ENCODE results near the gene PAXX.

The PAXX gene

GRCh38 chr9:137017791-137018497 is 25.7 kb downstream of the PAXX start:
- no peaks in the 10 kb centered on the region for H3K27me3 ChIP-seq (ENCODE audit: control insufficient read depth in 1 of 2, insufficient read depth in 1 of 2, low read length in 2 of 2)
- H3K4me3 ChIP-seq (ENCODE audit: insufficient read depth in 1 of 2, low read depth in 1 of 2, low read length in 2 of 2), result no peak overlapping the region
- no peak overlapping the region for H2BK120ac ChIP-seq (ENCODE audit: low read depth, low read length)
- H2BK12ac ChIP-seq (ENCODE audit: low read length in 2 of 2), result no peak overlapping the region
- H3K23ac ChIP-seq (ENCODE audit: low read length in 2 of 2), result no peak overlapping the region
- peaks cover 6% of the 10 kb centered on the region for H3K4me1 ChIP-seq (ENCODE audit: control insufficient read depth, insufficient read depth, low read depth, low read length)
- H4K91ac ChIP-seq (ENCODE audit: low read length), result no peak overlapping the region
- 92% methylated on average over 41 of the region's 45 CpGs for WGBS
- H3K9ac ChIP-seq (ENCODE audit: low read length), result no peak overlapping the region
- H3K9me3 ChIP-seq (ENCODE audit: control insufficient read depth, low read length), result no peaks in the 10 kb centered on the region
- H3K4me2 ChIP-seq (ENCODE audit: low read length, poor library complexity, severe bottlenecking), result no peak overlapping the region
- no peak overlapping the region for H2BK5ac ChIP-seq (ENCODE audit: low read depth, low read length, poor library complexity, severe bottlenecking)
- no peak overlapping the region for H2AK5ac ChIP-seq (ENCODE audit: low read length, severe bottlenecking)
- no peak overlapping the region for H3K18ac ChIP-seq (ENCODE audit: low read depth in 1 of 2, low read length in 2 of 2)
- H3K36me3 ChIP-seq (ENCODE audit: control insufficient read depth in 1 of 2, insufficient read depth in 2 of 2, low read depth in 1 of 2, low read length in 2 of 2), result peaks cover 12 to 74% of the 10 kb centered on the region in 2 experiments
- DNase-seq, result no peak
- no peak overlapping the region for H3K4ac ChIP-seq (ENCODE audit: low read depth in 1 of 2, low read length in 2 of 2)
- no peaks in the 10 kb centered on the region for H3K79me1 ChIP-seq (replicated peaks; ENCODE audit: low read length, poor library complexity, severe bottlenecking)
- no peak overlapping the region for H3K14ac ChIP-seq (ENCODE audit: low read length in 2 of 2)
- no peak overlapping the region for H3K27ac ChIP-seq (ENCODE audit: low read length, poor library complexity, severe bottlenecking)
- no peak overlapping the region for H2AFZ ChIP-seq (ENCODE audit: low read depth, low read length)
- H4K8ac ChIP-seq (ENCODE audit: low read length), result no peak overlapping the region
- H2BK15ac ChIP-seq (ENCODE audit: low read depth, poor library complexity, severe bottlenecking), result no peak overlapping the region

- H3K27me3 ChIP-seq (ENCODE audit: control insufficient read depth in 1 of 2, insufficient read depth in 1 of 2, low read length in 2 of 2), result no peaks in the 10 kb centered on the region
- no peak overlapping the region for H3K9ac ChIP-seq (ENCODE audit: low read length)
- no peak overlapping the region for H3K18ac ChIP-seq (ENCODE audit: low read depth in 1 of 2, low read length in 2 of 2)
- H2BK120ac ChIP-seq (ENCODE audit: low read depth, low read length), result no peak overlapping the region
- H3K36me3 ChIP-seq (ENCODE audit: control insufficient read depth in 1 of 2, insufficient read depth in 2 of 2, low read depth in 1 of 2, low read length in 2 of 2), result peaks cover 12 to 64% of the 10 kb centered on the region in 2 experiments
- H3K27ac ChIP-seq (ENCODE audit: low read length, poor library complexity, severe bottlenecking), result no peak overlapping the region
- no peak overlapping the region for H4K91ac ChIP-seq (ENCODE audit: low read length)
- H3K9me3 ChIP-seq (ENCODE audit: control insufficient read depth, low read length), result no peaks in the 10 kb centered on the region
- no peak overlapping the region for H3K4ac ChIP-seq (ENCODE audit: low read depth in 1 of 2, low read length in 2 of 2)
- H2BK5ac ChIP-seq (ENCODE audit: low read depth, low read length, poor library complexity, severe bottlenecking), result no peak overlapping the region
- no peak overlapping the region for H4K8ac ChIP-seq (ENCODE audit: low read length)
- no peak overlapping the region for H2BK12ac ChIP-seq (ENCODE audit: low read length in 2 of 2)
- H3K4me3 ChIP-seq (ENCODE audit: insufficient read depth in 1 of 2, low read depth in 1 of 2, low read length in 2 of 2), result no peak overlapping the region
- no peak overlapping the region for H2BK15ac ChIP-seq (ENCODE audit: low read depth, poor library complexity, severe bottlenecking)
- H2AK5ac ChIP-seq (ENCODE audit: low read length, severe bottlenecking), result no peak overlapping the region
- peaks cover 14% of the 10 kb centered on the region for H3K4me1 ChIP-seq (ENCODE audit: control insufficient read depth, insufficient read depth, low read depth, low read length)
- H3K79me1 ChIP-seq (replicated peaks; ENCODE audit: low read length, poor library complexity, severe bottlenecking), result no peaks in the 10 kb centered on the region
- DNase-seq, result no peak
- no peak overlapping the region for H3K4me2 ChIP-seq (ENCODE audit: low read length, poor library complexity, severe bottlenecking)
- 92% methylated on average over 36 of the region's 36 CpGs for WGBS
- H2AFZ ChIP-seq (ENCODE audit: low read depth, low read length), result no peak overlapping the region
- no peak overlapping the region for H3K14ac ChIP-seq (ENCODE audit: low read length in 2 of 2)
- no peak overlapping the region for H3K23ac ChIP-seq (ENCODE audit: low read length in 2 of 2)
Measured at GRCh38 chr9:137018761-137019559, 26.7 kb downstream of the PAXX start.

GRCh38 chr9:137019891-137020683 is 27.9 kb downstream of the PAXX start:
- Histone ChIP-seq H4K91ac (ENCODE audit: low read length) (no peak overlapping the region), H3K36me3 (ENCODE audit: control insufficient read depth in 1 of 2, insufficient read depth in 2 of 2, low read depth in 1 of 2, low read length in 2 of 2) (peaks cover 12 to 53% of the 10 kb centered on the region in 2 experiments), H2BK15ac (ENCODE audit: low read depth, poor library complexity, severe bottlenecking) (no peak overlapping the region), H3K4me3 (ENCODE audit: insufficient read depth in 1 of 2, low read depth in 1 of 2, low read length in 2 of 2) (no peak overlapping the region), H3K23ac (ENCODE audit: low read length in 2 of 2) (no peak overlapping the region), H3K4ac (ENCODE audit: low read depth in 1 of 2, low read length in 2 of 2) (no peak overlapping the region), H4K8ac (ENCODE audit: low read length) (no peak overlapping the region), H3K18ac (ENCODE audit: low read depth in 1 of 2, low read length in 2 of 2) (no peak overlapping the region), H3K4me1 (ENCODE audit: control insufficient read depth, insufficient read depth, low read depth, low read length) (peaks cover 13% of the 10 kb centered on the region), H3K9ac (ENCODE audit: low read length) (no peak overlapping the region), H2BK12ac (ENCODE audit: low read length in 2 of 2) (no peak overlapping the region), H2BK5ac (ENCODE audit: low read depth, low read length, poor library complexity, severe bottlenecking) (no peak overlapping the region), H3K4me2 (ENCODE audit: low read length, poor library complexity, severe bottlenecking) (no peak overlapping the region), H3K27me3 (ENCODE audit: control insufficient read depth in 1 of 2, insufficient read depth in 1 of 2, low read length in 2 of 2) (no peaks in the 10 kb centered on the region), H3K27ac (ENCODE audit: low read length, poor library complexity, severe bottlenecking) (no peak overlapping the region), H3K9me3 (ENCODE audit: control insufficient read depth, low read length) (no peaks in the 10 kb centered on the region), H3K79me1 (replicated peaks; ENCODE audit: low read length, poor library complexity, severe bottlenecking) (no peaks in the 10 kb centered on the region), H2AK5ac (ENCODE audit: low read length, severe bottlenecking) (no peak overlapping the region), H2BK120ac (ENCODE audit: low read depth, low read length) (no peak overlapping the region), H3K14ac (ENCODE audit: low read length in 2 of 2) (no peak overlapping the region), H2AFZ (ENCODE audit: low read depth, low read length) (no peak overlapping the region)
- no peak for DNase-seq
- 92% methylated on average over 32 of the region's 34 CpGs for WGBS

Measured in mesenchymal stem cell (in vitro differentiated cells and primary cell).